ACHN (cell line): ENCODE results near the gene PPARG.
"Not testable (repeated sequence)": the region's sequence is repeated elsewhere in the genome, so short reads cannot be mapped to it uniquely, and the experiment has no call there.

Experiments
- DNase-seq: peaks from one replicate; pipeline ENCODE4 v3.0.0-alpha.2; 2015
- in situ Hi-C: cut with HindIII; loops from 2 replicates; pipeline ENCODE4 v1.10.0; 2017; ENCODE audit warnings: low sequenced_read_pairs, low pct_ligation_motif_present, low pct_unique_long_range_greater_than_20kb

Gene PPARG

GRCh38 chr3:12356175-12356574 is 67.3 kb downstream of the PPARG start:
- no peak for DNase-seq
- in situ Hi-C loops, result no loop called here

- in situ Hi-C loops, result no loop called here
- no peak for DNase-seq
Observed at GRCh38 chr3:12356996-12357395, 68.1 kb downstream of the PPARG start.

DNA sequence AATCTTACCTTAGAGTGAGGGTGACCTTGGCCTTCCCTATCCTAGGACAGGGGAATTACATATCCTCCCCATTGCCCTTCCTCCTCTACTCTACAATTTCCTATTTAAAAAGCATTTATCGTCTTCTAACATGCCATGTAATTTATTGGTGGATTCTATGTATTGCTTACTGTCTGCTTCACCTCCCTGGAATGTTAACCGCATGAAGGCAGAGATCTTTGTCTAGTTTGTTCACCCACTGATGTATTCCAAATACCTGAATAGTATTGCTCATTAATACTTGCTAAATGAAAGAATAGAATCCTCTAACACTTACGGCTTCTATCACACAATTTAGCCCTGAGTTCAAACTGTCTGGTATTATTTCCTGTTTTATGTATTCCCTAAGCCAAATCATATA is 68.6 kb downstream of the PPARG start:
- in situ Hi-C loops, result no loop called here
- DNase-seq, result no peak

- DNase-seq, result no peak
- in situ Hi-C loops, result no loop called here
Observed at GRCh38 chr3:12363397-12364195, 74.7 kb downstream of the PPARG start.

- DNase-seq, result no peak
- in situ Hi-C loops, result no loop called here
Observed at GRCh38 chr3:12367346-12367745, 78.5 kb downstream of the PPARG start.

DNA sequence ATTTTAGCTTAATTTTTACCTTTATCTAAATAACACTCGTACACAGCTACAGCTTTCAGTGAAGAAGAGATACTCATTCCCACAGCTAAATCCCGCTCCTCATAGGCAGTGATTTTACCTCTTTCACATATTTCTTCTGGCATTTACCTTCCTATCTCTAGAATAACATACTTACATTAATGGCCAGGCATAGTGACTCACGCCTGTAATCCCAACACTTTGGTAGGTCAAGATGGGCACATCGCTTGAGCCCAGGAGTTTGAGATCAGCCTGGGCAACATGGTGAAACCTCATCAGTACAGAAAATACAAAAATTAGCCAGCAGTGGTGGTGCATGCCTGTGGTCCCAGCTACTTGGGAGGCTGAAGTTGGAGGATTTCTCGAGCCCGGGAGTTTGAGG is 80.2 kb downstream of the PPARG start:
- in situ Hi-C loops, result no loop called here
- no peak for DNase-seq

DNA sequence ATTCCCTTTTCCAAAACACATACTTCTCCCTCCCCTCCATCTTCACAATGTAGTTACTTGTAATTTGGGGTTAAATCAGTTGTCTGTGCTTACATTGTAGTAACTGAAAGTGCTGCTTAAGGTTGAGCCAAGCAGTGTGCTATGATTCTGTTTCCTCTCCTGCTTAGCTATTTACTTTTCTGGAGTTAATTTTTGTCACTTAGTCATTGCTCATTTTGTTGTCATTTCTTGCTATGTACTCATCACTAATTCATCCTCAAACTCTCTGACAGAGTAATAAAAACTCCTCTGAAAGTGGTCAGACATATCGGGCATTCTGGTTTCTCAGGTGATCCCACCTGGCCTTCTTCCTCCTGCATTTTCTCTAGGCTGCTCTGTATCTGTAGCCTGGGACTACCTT is 80.7 kb downstream of the PPARG start:
- in situ Hi-C loops, result no loop called here
- no peak for DNase-seq

DNA sequence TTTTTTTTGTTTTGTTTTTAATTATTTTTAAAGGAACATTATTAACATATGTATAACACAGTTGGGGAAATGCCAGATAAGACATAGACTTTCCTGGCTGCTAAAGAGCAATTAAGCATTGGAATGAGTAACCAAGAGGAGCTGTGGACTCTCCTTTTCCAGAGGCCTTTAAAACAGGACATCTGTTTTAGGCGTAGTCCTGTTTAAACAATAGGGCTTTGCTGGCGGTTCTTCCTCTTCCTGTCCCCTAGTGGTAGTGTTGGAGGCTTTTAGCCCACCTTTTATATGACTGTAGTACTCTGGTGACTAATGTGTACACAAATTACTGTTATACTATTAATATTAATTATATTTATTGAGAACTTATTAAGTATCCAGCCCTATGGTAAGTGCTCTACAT is 81.9 kb downstream of the PPARG start:
- in situ Hi-C loops, result no loop called here
- DNase-seq, result no peak

DNA sequence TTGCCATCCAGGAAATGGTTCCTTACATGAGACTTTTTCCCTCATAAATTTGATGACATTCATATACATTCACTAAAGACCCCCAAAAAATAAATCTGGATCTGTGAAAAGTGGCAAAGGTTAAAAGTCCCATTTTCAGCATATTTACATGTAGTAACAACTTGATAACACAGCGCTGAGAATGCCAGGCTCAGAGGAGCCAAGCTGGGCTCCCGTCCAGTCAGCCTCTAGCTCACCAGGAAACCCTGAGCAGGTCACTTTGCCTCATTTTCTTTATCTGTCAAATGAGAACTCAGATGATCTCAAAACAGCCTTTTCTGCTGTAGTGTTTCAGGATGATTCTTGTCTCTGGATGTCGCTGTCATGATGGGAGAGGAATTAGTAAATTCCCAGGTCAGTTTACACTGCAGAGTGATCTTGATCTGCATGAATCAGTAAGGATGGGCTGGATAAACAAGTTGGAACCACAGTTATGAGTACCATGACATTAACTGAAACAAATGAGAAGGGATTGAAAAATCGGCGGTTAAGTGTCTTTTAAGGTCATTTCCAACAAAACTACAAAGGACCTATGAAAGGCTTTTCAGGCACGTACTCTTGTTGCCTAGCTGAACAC is 82.8 kb downstream of the PPARG start:
- in situ Hi-C loops, result no loop called here

GRCh38 chr3:12372741-12373280 is 83.9 kb downstream of the PPARG start:
- no peak for DNase-seq
- in situ Hi-C loops, result no loop called here

More for the DNA sequence above, 82.8 kb downstream of the PPARG start:
- no peak for DNase-seq

GRCh38 chr3:12375572-12375971 is 86.7 kb downstream of the PPARG start:
- in situ Hi-C loops, result no loop called here
- DNase-seq, result no peak

- in situ Hi-C loops, result no loop called here
- no peak for DNase-seq
Observed at GRCh38 chr3:12379640-12380429, 91.0 kb downstream of the PPARG start.

GRCh38 chr3:12380461-12380860 is 91.6 kb downstream of the PPARG start:
- no peak for DNase-seq
- in situ Hi-C loops, result no loop called here

GRCh38 chr3:12381199-12381598 is 92.3 kb downstream of the PPARG start:
- in situ Hi-C loops, result no loop called here

DNA sequence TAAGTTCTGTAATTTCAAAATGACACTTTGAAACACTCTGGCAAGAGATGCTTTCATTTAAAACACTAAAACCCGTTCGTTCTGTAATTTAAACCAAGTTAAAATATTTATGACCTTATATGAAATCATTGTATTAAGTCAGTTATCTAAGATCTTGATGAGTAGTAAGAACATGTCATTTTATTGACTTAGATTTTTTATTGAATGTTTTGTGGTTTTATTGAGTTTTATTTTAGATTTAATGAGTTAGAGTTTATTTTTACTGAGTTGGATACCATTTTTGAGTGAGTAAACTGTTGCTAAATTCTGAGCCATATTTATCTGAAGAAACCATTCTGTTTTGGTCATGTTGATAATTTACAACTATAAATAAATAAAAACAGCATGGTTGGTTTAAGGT is 94.3 kb downstream of the PPARG start:
- in situ Hi-C loops, result no loop called here

More at GRCh38 chr3:12381199-12381598, 92.3 kb downstream of the PPARG start:
- DNase-seq, result no peak

GRCh38 chr3:12384451-12385233 is 95.8 kb downstream of the PPARG start:
- in situ Hi-C loops, result no loop called here
- no peak for DNase-seq

More for the DNA sequence above, 94.3 kb downstream of the PPARG start:
- DNase-seq, result no peak

GRCh38 chr3:12386514-12387291 is 97.8 kb downstream of the PPARG start:
- in situ Hi-C loops, DNase-seq: not testable (repeated sequence)

- no peak for DNase-seq
- in situ Hi-C loops, result no loop called here
Observed at GRCh38 chr3:12388185-12388584, 99.3 kb downstream of the PPARG start.
